Left lung (tissue), 10 donors: ENCODE measurements around the gene FBXW7. TPM values are rescaled to one million over a fixed set of nuclear protein-coding genes. Genes with fewer than 3 reads are reported as not detected.

ENCODE experiments used
- ATAC-seq: fragments of 200-7000 bp; cut with Tn5 transposase; one replicate; pipeline ENCODE4 v1.9.1; 2020; ENCODE audit warnings: moderate library complexity
- DNase-seq, 4 donors: peaks; one replicate each; pipeline ENCODE4 v3.0.0-alpha.2; 2013 to 2020
- H3K27ac ChIP-seq, 2 donors: fragments of 200-600 bp; sonication (generic) in 1 of 2; one replicate each; pipeline versions ENCODE4 v1.5.0 to v1.8.0; 2020 to 2021
- H3K27me3 ChIP-seq, 2 donors: fragments of 200-600 bp; sonication (generic) in 1 of 2; one replicate each; pipeline versions ENCODE4 v1.5.0 to v1.8.0; 2020 to 2021
- H3K36me3 ChIP-seq, 2 donors: fragments of 200-600 bp; sonication (generic) in 1 of 2; one replicate each; pipeline versions ENCODE4 v1.5.0 to v1.8.0; 2020 to 2021
- H3K4me1 ChIP-seq, 2 donors: fragments of 200-600 bp; one replicate each; pipeline ENCODE4 v1.8.0; 2021
- H3K4me3 ChIP-seq, 2 donors: fragments of 200-600 bp; sonication (generic) in 1 of 2; one replicate each; pipeline versions ENCODE4 v1.5.0 to v1.8.0; 2020 to 2021; ENCODE audit warnings: mild to moderate bottlenecking in 1 of 2
- H3K9me3 ChIP-seq, 2 donors: fragments of 200-600 bp; sonication (generic) in 1 of 2; one replicate each; pipeline versions ENCODE4 v1.5.0 to v1.8.0; 2020 to 2021
- intact Hi-C, 2 donors: fragments of 100-400 bp; cut with DNase I; formaldehyde crosslinking; loops; one replicate each; pipeline versions ENCODE4 v1.11.2 to v1.14.2; 2022
- polyA plus RNA-seq, 6 donors: library from polyadenylated mRNA; unstranded; fragments of 120-200 nt; gene quantifications; one replicate each; pipeline ENCODE4 v1.2.1, GENCODE V29; 2013; ENCODE audit not compliant: insufficient read length in 6 of 6
- total RNA-seq, 2 donors: library from RNA; stranded (reverse); fragmentation: NEBNext Ultra II Directional; extraction: Animal tissue kit (Norgen Biotek cat#: 25700); gene quantifications; one replicate each; pipeline ENCODE4 v1.2.1, GENCODE V29; 2021
- TF ChIP-seq, protein P1 (sequence below), 2 donors: fragments of 200-600 bp; sonication (generic) in 1 of 2; IDR thresholded peaks; one replicate each; pipeline versions ENCODE4 v1.5.0 to v1.8.0; 2021; ENCODE audit warnings: antibody characterized with exemption in 2 of 2
- donor health status: DM: no; HTN: yes; CAD: no.
- donor health status: DM: no; HTN: no; CAD: no.

FBXW7 gene
- total and polyA plus RNA-seq, 8 donors = 29.0 to 39.7 (median 34.7) TPM

DNA sequence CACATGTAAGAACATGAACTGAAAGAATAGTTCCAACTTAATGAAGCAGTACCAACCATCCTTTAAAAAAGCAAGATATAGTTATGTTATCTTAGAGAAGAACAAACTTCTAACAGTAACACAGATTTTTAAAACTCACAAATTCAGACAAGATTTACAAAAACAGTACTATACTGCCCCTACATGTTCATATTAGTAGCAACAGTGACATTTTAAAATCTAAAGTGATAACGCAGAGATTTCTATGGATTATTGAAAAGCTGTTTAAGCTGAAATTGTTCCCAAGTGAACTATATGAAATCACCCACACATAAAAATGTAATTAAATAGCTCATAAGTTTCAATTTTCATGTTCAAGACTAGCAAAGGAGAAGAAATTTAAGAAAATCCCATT is 166.0 kb downstream of the FBXW7 start:
- H3K36me3 ChIP-seq = no peaks in the 10 kb centered on the region
- no peaks in the 10 kb centered on the region for H3K4me1 ChIP-seq
- no peak overlapping the region for H3K27ac ChIP-seq
- DNase-seq = no peak
- no peaks in the 10 kb centered on the region for H3K27me3 ChIP-seq
- H3K9me3 ChIP-seq = peaks cover 0 to 5% of the 10 kb centered on the region in 2 donors
- TF ChIP-seq, protein P1, sequence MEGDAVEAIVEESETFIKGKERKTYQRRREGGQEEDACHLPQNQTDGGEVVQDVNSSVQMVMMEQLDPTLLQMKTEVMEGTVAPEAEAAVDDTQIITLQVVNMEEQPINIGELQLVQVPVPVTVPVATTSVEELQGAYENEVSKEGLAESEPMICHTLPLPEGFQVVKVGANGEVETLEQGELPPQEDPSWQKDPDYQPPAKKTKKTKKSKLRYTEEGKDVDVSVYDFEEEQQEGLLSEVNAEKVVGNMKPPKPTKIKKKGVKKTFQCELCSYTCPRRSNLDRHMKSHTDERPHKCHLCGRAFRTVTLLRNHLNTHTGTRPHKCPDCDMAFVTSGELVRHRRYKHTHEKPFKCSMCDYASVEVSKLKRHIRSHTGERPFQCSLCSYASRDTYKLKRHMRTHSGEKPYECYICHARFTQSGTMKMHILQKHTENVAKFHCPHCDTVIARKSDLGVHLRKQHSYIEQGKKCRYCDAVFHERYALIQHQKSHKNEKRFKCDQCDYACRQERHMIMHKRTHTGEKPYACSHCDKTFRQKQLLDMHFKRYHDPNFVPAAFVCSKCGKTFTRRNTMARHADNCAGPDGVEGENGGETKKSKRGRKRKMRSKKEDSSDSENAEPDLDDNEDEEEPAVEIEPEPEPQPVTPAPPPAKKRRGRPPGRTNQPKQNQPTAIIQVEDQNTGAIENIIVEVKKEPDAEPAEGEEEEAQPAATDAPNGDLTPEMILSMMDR (IDR thresholded peaks at IDR 0.05) = no peak
- intact Hi-C loops = no loop called here
- no peak overlapping the region for H3K4me3 ChIP-seq
- ATAC-seq = peak; percentile 26

DNA sequence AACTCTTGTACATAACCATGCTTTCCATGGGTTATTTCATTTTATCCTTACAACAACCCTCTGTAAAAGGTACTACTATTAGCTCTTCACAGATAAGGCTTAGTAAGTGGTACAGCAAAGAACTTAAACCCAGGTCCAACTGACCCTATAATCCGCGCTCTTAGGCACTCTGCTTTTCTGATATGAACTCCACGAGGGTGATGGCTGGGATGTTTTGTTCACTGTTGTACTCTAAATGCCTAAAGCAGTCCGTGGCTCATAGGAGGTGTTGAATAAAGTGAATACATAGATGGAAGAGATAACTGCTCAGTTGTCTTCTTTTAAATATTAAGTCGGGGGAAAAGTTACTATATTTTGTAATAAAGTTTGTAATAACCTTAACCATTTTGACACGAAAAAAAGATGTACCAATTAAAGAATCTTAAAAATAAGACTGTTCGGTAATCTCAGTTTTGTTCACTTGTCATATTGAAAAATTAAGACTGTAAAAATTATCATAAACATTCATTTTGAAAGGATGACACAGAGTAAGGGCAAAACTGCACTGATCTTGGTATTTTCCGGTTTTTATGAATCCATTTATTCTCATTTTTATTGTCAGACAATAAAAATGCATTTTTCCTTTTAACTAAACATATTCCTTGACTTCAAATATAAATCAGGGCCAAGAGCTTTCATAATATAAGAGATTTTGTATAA is 166.5 kb downstream of the FBXW7 start:
- no peaks in the 10 kb centered on the region for H3K36me3 ChIP-seq
- ATAC-seq = no peak

DNA sequence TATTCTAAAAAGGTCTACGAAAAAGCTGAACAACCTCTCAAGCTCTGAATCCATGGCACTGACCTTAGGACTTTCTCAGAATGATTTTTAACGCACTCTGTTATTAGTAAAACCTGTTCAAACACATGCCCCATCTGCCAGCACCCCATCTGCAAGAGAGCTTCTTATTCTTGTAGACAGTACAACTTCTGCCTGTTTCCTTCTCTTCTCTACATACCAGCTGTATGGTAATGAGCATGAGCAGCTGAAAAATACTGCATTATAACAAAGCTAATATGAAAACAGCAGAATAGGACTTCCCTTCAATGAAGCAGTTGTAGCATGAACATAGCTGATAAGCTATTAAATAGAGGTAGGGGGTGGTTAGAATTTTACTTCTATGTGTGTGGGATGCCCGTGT is 167.9 kb downstream of the FBXW7 start:
- Histone ChIP-seq H3K27ac (no peak overlapping the region), H3K27me3 (no peaks in the 10 kb centered on the region), H3K4me1 (no peaks in the 10 kb centered on the region), H3K9me3 (peaks cover 0 to 5% of the 10 kb centered on the region in 2 donors), H3K4me3 (no peak overlapping the region), H3K36me3 (no peaks in the 10 kb centered on the region)
- ATAC-seq (no peak), DNase-seq (no peak)
- intact Hi-C loops = no loop called here
- TF ChIP-seq, protein P1 (IDR thresholded peaks at IDR 0.05) = no peak

More for the DNA sequence above, 166.5 kb downstream of the FBXW7 start:
- no peak for DNase-seq
- TF ChIP-seq, protein P1 (IDR thresholded peaks at IDR 0.05) = no peak
- H3K4me1 ChIP-seq = no peaks in the 10 kb centered on the region
- no peak overlapping the region for H3K4me3 ChIP-seq
- H3K27me3 ChIP-seq = no peaks in the 10 kb centered on the region
- no peak overlapping the region for H3K27ac ChIP-seq
- H3K9me3 ChIP-seq = peaks cover 0 to 5% of the 10 kb centered on the region in 2 donors
- intact Hi-C loops = no loop called here

DNA sequence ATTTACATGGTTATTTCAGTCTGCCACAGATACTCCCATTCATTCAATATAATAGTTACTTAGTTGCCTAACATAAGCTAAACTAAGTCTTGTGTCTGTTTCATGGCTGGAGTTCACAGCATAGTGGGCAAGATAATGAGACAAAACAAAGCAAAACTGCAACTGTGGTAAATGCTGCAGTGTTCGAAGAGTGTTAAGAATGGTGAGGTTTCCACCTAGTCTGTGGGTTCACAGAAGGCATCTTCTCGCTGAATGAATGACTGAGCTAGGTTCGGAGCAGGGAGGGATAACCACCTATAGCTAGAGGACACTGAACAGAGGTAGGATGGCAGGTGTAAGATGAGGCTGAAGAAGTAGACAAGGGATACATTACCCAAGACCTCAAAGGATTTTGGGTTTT is 171.0 kb downstream of the FBXW7 start:
- Histone ChIP-seq H3K27me3 (no peaks in the 10 kb centered on the region), H3K36me3 (no peaks in the 10 kb centered on the region), H3K27ac (no peak overlapping the region), H3K4me3 (no peak overlapping the region), H3K9me3 (peaks cover 0 to 5% of the 10 kb centered on the region in 2 donors), H3K4me1 (peaks cover 0 to 2% of the 10 kb centered on the region in 2 donors)
- ATAC-seq (no peak), DNase-seq (no peak)
- TF ChIP-seq, protein P1 (IDR thresholded peaks at IDR 0.05) = no peak
- intact Hi-C loops = no loop called here

DNA sequence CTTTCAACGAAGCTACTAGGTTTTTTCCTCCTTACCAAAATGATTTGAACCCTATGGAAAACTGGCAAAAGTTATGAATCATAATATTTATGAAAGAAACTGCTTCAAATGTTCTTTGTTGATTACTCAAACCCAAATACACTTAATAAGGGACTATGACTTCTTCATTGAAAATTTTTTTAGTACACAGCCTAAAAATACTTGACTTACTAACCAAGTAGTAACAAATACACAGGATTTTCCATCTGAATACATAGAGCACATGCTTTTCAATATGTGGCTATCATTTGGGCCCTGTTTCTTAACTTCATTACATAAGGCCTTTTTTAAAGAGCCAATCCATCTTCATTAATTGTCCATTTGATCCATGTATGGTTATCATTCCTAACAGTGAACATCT is 171.5 kb downstream of the FBXW7 start:
- TF ChIP-seq, protein P1 (IDR thresholded peaks at IDR 0.05) = no peak
- no peak for ATAC-seq
- DNase-seq = no peak
- Histone ChIP-seq H3K27ac (no peak overlapping the region), H3K4me3 (no peak overlapping the region), H3K27me3 (no peaks in the 10 kb centered on the region), H3K4me1 (peaks cover 0 to 7% of the 10 kb centered on the region in 2 donors), H3K36me3 (no peaks in the 10 kb centered on the region), H3K9me3 (peaks cover 0 to 5% of the 10 kb centered on the region in 2 donors)
- intact Hi-C loops = no loop called here
